GM21619 (cell line): Measurements from ENCODE around the gene KCTD18.

ENCODE experiments used
- ATAC-seq: cut with Tn5 transposase; IDR thresholded peaks from one replicate; pipeline ENCODE4 v1.9.1; 2021; ENCODE audit not compliant: unreplicated experiment

The KCTD18 gene

GRCh38 chr2:200486529-200486928 lies 23.3 kb downstream of the KCTD18 start:
- ATAC-seq = no peak

- no peak for ATAC-seq
These were observed 24.9 kb downstream of the KCTD18 start for GRCh38 chr2:200484934-200485333.

- ATAC-seq = peak; percentile 46
These were observed 26.1 kb downstream of the KCTD18 start for GRCh38 chr2:200483729-200484198.

- peak; percentile 69 for ATAC-seq
These were observed 27.7 kb downstream of the KCTD18 start for GRCh38 chr2:200482194-200482593.

GRCh38 chr2:200479692-200480265 lies 30.1 kb downstream of the KCTD18 start:
- no peak for ATAC-seq

GRCh38 chr2:200477667-200478131 lies 32.2 kb downstream of the KCTD18 start:
- ATAC-seq = no peak

- ATAC-seq = no peak
These were observed 33.0 kb downstream of the KCTD18 start for GRCh38 chr2:200476836-200477235.

- no peak for ATAC-seq
These were observed 34.1 kb downstream of the KCTD18 start for GRCh38 chr2:200475795-200476194.

GRCh38 chr2:200472853-200473464 lies 36.9 kb downstream of the KCTD18 start:
- ATAC-seq = no peak

GRCh38 chr2:200471928-200472645 lies 37.8 kb downstream of the KCTD18 start:
- peak; percentile 6 for ATAC-seq

GRCh38 chr2:200471324-200471848 lies 38.5 kb downstream of the KCTD18 start:
- peak; percentile 77 for ATAC-seq

GRCh38 chr2:200470230-200470629 lies 39.6 kb downstream of the KCTD18 start:
- no peak for ATAC-seq

GRCh38 chr2:200469708-200470211 lies 40.1 kb downstream of the KCTD18 start:
- no peak for ATAC-seq

- no peak for ATAC-seq
These were observed 41.8 kb downstream of the KCTD18 start for GRCh38 chr2:200467806-200468681.

- ATAC-seq = no peak
These were observed 43.1 kb downstream of the KCTD18 start for GRCh38 chr2:200466425-200467418.

- no peak for ATAC-seq
These were observed 46.4 kb downstream of the KCTD18 start for GRCh38 chr2:200463452-200463851.

- no peak for ATAC-seq
These were observed 47.8 kb downstream of the KCTD18 start for GRCh38 chr2:200461846-200462710.

GRCh38 chr2:200459101-200459500 lies 50.8 kb downstream of the KCTD18 start:
- no peak for ATAC-seq
